Hepatocyte (in vitro differentiated cells): Measurements from ENCODE around the gene CCDC179.

Experiments used
- EZH2 ChIP-seq: fragments of 200-600 bp; sonication (generic); IDR thresholded peaks from 2 replicates; pipeline ENCODE4 v1.6.1; 2016; ENCODE audit warnings: antibody characterized with exemption, mild to moderate bottlenecking, borderline replicate concordance
- EZH2phosphoT487 ChIP-seq: fragments of 200-600 bp; sonication (generic); IDR thresholded peaks from one replicate; pipeline ENCODE4 v1.6.1; 2018; ENCODE audit warnings: antibody characterized with exemption, mild to moderate bottlenecking, low read depth, moderate library complexity; ENCODE audit not compliant: unreplicated experiment, severe bottlenecking
- TF ChIP-seq, protein P1 (sequence below): fragments of 200-600 bp; sonication (generic); IDR thresholded peaks from 2 replicates; pipeline ENCODE4 v1.5.1; 2016; ENCODE audit warnings: antibody characterized with exemption, mild to moderate bottlenecking; ENCODE audit not compliant: poor library complexity

DNA sequence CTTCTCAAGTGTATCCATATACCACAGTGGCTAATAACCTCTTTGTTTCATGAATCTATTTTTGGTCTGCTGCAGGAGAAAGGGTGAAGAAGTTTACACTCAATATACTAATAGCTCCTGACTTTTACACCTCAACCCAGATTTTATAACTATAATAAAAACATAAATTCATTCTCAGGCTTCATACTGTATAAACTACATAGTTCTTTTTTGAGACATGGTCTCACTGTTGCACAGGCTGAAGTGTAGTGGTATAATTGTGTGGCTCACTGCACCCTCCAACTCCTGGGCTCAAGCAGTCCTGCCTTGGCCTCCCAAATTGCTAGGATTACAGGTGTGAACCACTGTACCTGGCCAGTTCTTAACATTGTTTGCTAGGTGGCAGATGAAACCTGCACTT is 17.8 kb upstream of the CCDC179 start:
- TF ChIP-seq, protein P1, sequence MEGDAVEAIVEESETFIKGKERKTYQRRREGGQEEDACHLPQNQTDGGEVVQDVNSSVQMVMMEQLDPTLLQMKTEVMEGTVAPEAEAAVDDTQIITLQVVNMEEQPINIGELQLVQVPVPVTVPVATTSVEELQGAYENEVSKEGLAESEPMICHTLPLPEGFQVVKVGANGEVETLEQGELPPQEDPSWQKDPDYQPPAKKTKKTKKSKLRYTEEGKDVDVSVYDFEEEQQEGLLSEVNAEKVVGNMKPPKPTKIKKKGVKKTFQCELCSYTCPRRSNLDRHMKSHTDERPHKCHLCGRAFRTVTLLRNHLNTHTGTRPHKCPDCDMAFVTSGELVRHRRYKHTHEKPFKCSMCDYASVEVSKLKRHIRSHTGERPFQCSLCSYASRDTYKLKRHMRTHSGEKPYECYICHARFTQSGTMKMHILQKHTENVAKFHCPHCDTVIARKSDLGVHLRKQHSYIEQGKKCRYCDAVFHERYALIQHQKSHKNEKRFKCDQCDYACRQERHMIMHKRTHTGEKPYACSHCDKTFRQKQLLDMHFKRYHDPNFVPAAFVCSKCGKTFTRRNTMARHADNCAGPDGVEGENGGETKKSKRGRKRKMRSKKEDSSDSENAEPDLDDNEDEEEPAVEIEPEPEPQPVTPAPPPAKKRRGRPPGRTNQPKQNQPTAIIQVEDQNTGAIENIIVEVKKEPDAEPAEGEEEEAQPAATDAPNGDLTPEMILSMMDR = no peak
- no peak for TF ChIP-seq EZH2phosphoT487
- TF ChIP-seq EZH2 = no peak
